HG02884 (cell line): ENCODE measurements around the gene BARHL2.

Experiments
- ATAC-seq: cut with Tn5 transposase; IDR thresholded peaks from one replicate; pipeline ENCODE4 v1.9.1; 2021; ENCODE audit warnings: mild to moderate bottlenecking, moderate library complexity; ENCODE audit not compliant: unreplicated experiment

BARHL2 gene

GRCh38 chr1:90724926-90725656 is 8.0 kb upstream of the BARHL2 start:
- no peak for ATAC-seq

GRCh38 chr1:90724361-90724760 is 7.3 kb upstream of the BARHL2 start:
- no peak for ATAC-seq

GRCh38 chr1:90723590-90724108 is 6.5 kb upstream of the BARHL2 start:
- no peak for ATAC-seq

- no peak for ATAC-seq
Observed at GRCh38 chr1:90722874-90723589, 5.9 kb upstream of the BARHL2 start.

GRCh38 chr1:90721210-90722194 is 4.4 kb upstream of the BARHL2 start:
- ATAC-seq: peak; percentile 67

GRCh38 chr1:90720145-90720636 is 3.1 kb upstream of the BARHL2 start:
- ATAC-seq: no peak

- ATAC-seq: no peak
Observed at GRCh38 chr1:90719330-90720144, 2.4 kb upstream of the BARHL2 start.

- no peak for ATAC-seq
Observed at GRCh38 chr1:90718411-90719329, 1.6 kb upstream of the BARHL2 start.

- no peak for ATAC-seq
Observed at GRCh38 chr1:90717665-90718410, 736 bp upstream of the BARHL2 start.

GRCh38 chr1:90717356-90717664 is 208 bp upstream of the BARHL2 start:
- no peak for ATAC-seq

- no peak for ATAC-seq
Observed at GRCh38 chr1:90716243-90716551, 905 bp downstream of the BARHL2 start.

- ATAC-seq: no peak
Observed at GRCh38 chr1:90715309-90715708, 1.8 kb downstream of the BARHL2 start.

GRCh38 chr1:90714521-90714951 is 2.6 kb downstream of the BARHL2 start:
- no peak for ATAC-seq

GRCh38 chr1:90713741-90714509 is 3.2 kb downstream of the BARHL2 start:
- no peak for ATAC-seq

GRCh38 chr1:90712915-90713730 is 4.0 kb downstream of the BARHL2 start:
- ATAC-seq: no peak

- ATAC-seq: no peak
Observed at GRCh38 chr1:90712153-90712856, 4.8 kb downstream of the BARHL2 start.
